ENCODE measurements around the gene ADAT3. TPM values are rescaled to one million over a fixed set of nuclear protein-coding genes. Genes with fewer than 3 reads are reported as not detected.

ADAT3 gene
- total RNA-seq, 5 donors from 2014 or later (not counting 1 experiment from before 2014, with no cell fraction given) = 6.0 to 16.1 (median 7.7) TPM

DNA sequence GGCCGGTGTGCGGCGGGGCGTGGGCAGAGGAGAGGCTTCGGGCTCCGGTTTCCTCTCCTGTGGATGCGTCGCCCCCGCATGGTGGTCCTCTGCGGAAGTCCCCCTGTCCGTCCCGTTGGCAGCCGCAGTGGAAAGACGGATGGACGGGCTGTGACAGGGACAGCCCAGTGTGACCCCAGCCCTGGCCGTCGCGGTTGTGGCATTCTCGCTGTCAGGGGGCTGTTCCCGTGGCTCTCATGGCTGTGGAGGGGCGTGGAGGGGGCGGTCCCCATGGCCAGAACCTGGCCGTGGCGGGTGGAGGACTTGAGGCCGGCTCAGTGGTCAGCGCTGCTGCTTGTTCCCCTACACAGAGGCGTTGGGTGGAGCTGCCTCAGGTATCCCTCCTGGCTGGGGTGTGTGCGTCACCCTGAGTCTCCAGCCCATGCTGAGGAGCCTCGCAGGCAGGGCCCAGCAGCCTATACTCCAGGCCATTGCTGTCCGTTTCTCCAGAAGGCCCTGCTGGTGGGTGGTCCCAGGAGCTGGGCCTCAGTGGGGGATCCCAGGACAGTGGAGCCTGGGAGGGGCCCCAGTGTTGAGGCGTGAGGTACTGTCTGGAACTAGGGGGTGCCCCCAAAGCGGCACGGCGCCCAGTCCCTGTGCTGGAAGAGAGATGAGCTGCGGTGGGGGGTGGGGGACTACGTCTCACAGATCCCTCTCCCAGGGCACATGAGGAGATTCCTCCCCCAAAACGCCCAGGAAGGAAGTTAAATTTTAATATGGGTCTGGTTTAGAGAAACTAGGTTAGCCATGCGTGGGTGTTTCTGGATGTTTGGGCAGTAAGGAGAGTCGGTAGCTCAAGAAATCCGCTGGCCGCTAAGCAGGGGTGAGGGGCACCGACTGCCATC lies 56.0 kb downstream of the ADAT3 start:
- no peak overlapping the region for H3K4me3 Mint-ChIP-seq
- Histone ChIP-seq H3K36me3 (ENCODE audit: control insufficient read depth in 2 of 2, extremely low read depth in 1 of 2, insufficient read depth in 1 of 2, low read length in 1 of 2) (peaks cover 3 to 14% of the 10 kb centered on the region in 2 donors), H3K4me1 (ENCODE audit: control insufficient read depth in 1 of 2, extremely low read depth in 1 of 2, insufficient read depth in 2 of 2, low read length in 2 of 2) (peaks cover 2 to 26% of the 10 kb centered on the region in 2 experiments), H3K9me3 (no peaks in the 10 kb centered on the region), H3K27me3 (replicated peaks in 1 of 2; ENCODE audit: control insufficient read depth in 2 of 2, extremely low read depth in 1 of 2, insufficient read depth in 2 of 2, low read length in 1 of 2) (no peaks in the 10 kb centered on the region), H3K27ac (ENCODE audit: low read length) (no peak overlapping the region), H3K4me3 (ENCODE audit: control insufficient read depth in 1 of 2, extremely low read depth in 1 of 2, low read length in 1 of 2) (no peak overlapping the region)
- H3K36me3 Mint-ChIP-seq = peaks cover 4% of the 10 kb centered on the region
- DNase-seq (no peak), ATAC-seq (replicated peaks in 1 of 4) (peak in 1 of 4 experiments; percentile 3)
- POLR2A ChIA-PET = interaction anchor here in 1 of 2 donors (0.8 kb wide), 1 partner anchor 105 kb away, joined by 4 read pairs; no protein-coding TSS in a partner anchor
- no peaks in the 10 kb centered on the region for H3K9me3 Mint-ChIP-seq
- WGBS (ENCODE audit: insufficient coverage) = 95% methylated on average over 33 of the region's 42 CpGs
- no peaks in the 10 kb centered on the region for H3K27me3 Mint-ChIP-seq
- H3K27ac Mint-ChIP-seq = no peak overlapping the region
- CTCF ChIA-PET = no interaction called here
- peaks cover 19 to 27% (median 25%) of the 10 kb centered on the region in 3 donors for H3K4me1 Mint-ChIP-seq

DNA sequence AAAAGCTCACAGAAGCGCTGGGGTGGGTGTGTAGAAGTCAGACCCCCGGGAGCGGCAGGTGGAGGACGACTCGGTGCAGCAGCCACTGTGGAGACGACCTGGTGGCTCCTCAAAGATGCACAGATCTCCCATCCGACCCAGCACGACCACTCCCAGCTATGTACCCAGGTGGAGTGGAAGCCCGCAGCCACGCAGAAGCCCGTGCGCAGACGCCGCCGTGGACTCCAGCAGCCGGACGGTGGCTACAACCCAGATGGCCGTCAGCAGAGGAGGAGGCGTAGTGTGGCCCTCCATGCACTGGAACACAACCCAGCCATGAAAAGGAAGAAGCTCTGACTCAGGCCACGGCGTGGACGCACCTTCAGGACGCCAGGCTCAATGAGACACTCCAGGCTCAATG lies 57.5 kb downstream of the ADAT3 start:
- no peaks in the 10 kb centered on the region for H3K27me3 ChIP-seq (replicated peaks in 1 of 2; ENCODE audit: control insufficient read depth in 2 of 2, extremely low read depth in 1 of 2, insufficient read depth in 2 of 2, low read length in 1 of 2)
- ATAC-seq (replicated peaks in 1 of 4) = no peak
- H3K36me3 ChIP-seq (ENCODE audit: control insufficient read depth in 2 of 2, extremely low read depth in 1 of 2, insufficient read depth in 1 of 2, low read length in 1 of 2) = peaks cover 0 to 11% of the 10 kb centered on the region in 2 donors
- Mint-ChIP-seq H3K4me3 (no peak overlapping the region), H3K9me3 (no peaks in the 10 kb centered on the region), H3K27ac (no peak overlapping the region), H3K4me1 (peaks cover 20 to 28% (median 28%) of the 10 kb centered on the region in 3 donors), H3K27me3 (no peaks in the 10 kb centered on the region), H3K36me3 (peaks cover 4% of the 10 kb centered on the region)
- no peak overlapping the region for H3K4me3 ChIP-seq (ENCODE audit: control insufficient read depth in 1 of 2, extremely low read depth in 1 of 2, low read length in 1 of 2)
- H3K4me1 ChIP-seq (ENCODE audit: control insufficient read depth in 1 of 2, extremely low read depth in 1 of 2, insufficient read depth in 2 of 2, low read length in 2 of 2) = peaks cover 8 to 24% of the 10 kb centered on the region in 2 experiments
- no peaks in the 10 kb centered on the region for H3K9me3 ChIP-seq
- ChIA-PET CTCF (no interaction called here), POLR2A (interaction anchor here in 1 of 2 donors (0.7 kb wide), 1 partner anchor 659 kb away, joined by 3 read pairs; no protein-coding TSS in a partner anchor)
- DNase-seq = no peak
- 99% methylated on average over 17 of the region's 23 CpGs for WGBS (ENCODE audit: insufficient coverage)
- H3K27ac ChIP-seq (ENCODE audit: low read length) = no peak overlapping the region

Other genes starting within 250 kb of the ADAT3 start
- under 1 TPM in 2 of 5 donors, not detected in 3; 0.03 TPM for gene ONECUT3, start 151.9 kb upstream of the ADAT3 start, total RNA-seq
- gene ATP8B3, start 93.1 kb upstream of the ADAT3 start, total RNA-seq = 1 to 10 TPM; 3.5 to 5.7 (median 4.0) TPM
- gene REXO1, start 56.9 kb upstream of the ADAT3 start, total RNA-seq = 10 to 100 TPM; 68.4 to 97.5 (median 78.7) TPM
- gene KLF16, start 41.8 kb upstream of the ADAT3 start, total RNA-seq = 10 to 100 TPM; 29.8 to 61.4 (median 32.7) TPM
- gene ABHD17A, start 19.9 kb upstream of the ADAT3 start, total RNA-seq = 100 to 1,000 TPM; 136 to 185 (median 151) TPM
- 10 to 100 TPM; 24.8 to 49.2 (median 27.5) TPM for gene SCAMP4, start within 50 bp of the ADAT3 start, total RNA-seq
- 100 to 1,000 TPM; 104 to 181 (median 161) TPM for gene CSNK1G2, start 35.8 kb downstream of the ADAT3 start, total RNA-seq
- gene BTBD2, start 110.3 kb downstream of the ADAT3 start, total RNA-seq = 10 to 100 TPM; 52.2 to 79.8 (median 73.6) TPM
- gene MKNK2, start 145.8 kb downstream of the ADAT3 start, total RNA-seq = 100 to 1,000 TPM; 196 to 242 (median 234) TPM
- gene MOB3A, start 190.9 kb downstream of the ADAT3 start, total RNA-seq = 100 to 1,000 TPM in 4 of 5 donors, 10 to 100 TPM in 1; 98.6 to 162 (median 142) TPM
- gene IZUMO4, start 191.5 kb downstream of the ADAT3 start, total RNA-seq = 10 to 100 TPM; 14.0 to 23.5 (median 19.7) TPM
- 10 to 100 TPM; 78.6 to 91.5 (median 86.7) TPM for gene AP3D1, start 246.2 kb downstream of the ADAT3 start, total RNA-seq

All from T-cell (primary cell).